Neural crest cell (in vitro differentiated cells): Measurements from ENCODE around the gene CYP19A1. TPM values are rescaled to one million over a fixed set of nuclear protein-coding genes. Genes with fewer than 3 reads are reported as not detected.

ENCODE experiments used
- DNase-seq: peaks from one replicate; pipeline ENCODE4 v3.0.0; 2021; ENCODE audit warnings: low read depth, mixed read lengths, low spot score
- H3K27ac Mint-ChIP-seq: one replicate; pipeline ENCODE4 v1.8.0; 2021; ENCODE audit warnings: mild to moderate bottlenecking, mixed read lengths; ENCODE audit not compliant: unreplicated experiment
- H3K27me3 Mint-ChIP-seq: 2 replicates; pipeline ENCODE4 v1.8.0; 2021; ENCODE audit warnings: low read depth, mild to moderate bottlenecking, mixed read lengths
- H3K36me3 Mint-ChIP-seq: 2 replicates; pipeline ENCODE4 v1.8.0; 2021; ENCODE audit warnings: low read depth, mild to moderate bottlenecking, mixed read lengths
- H3K4me1 Mint-ChIP-seq: 2 replicates; pipeline ENCODE4 v1.8.0; 2021; ENCODE audit warnings: mixed read lengths
- H3K4me3 Mint-ChIP-seq: one replicate; pipeline ENCODE4 v1.8.0; 2021; ENCODE audit warnings: mild to moderate bottlenecking, mixed read lengths
- H3K9me3 Mint-ChIP-seq: 2 replicates; pipeline ENCODE4 v1.8.0; 2021; ENCODE audit warnings: mixed read lengths
- CTCF ChIP-seq: fragments of 200-600 bp; sonication (generic); conservative IDR thresholded peaks from 2 replicates; pipeline ENCODE4 v1.5.0; 2021; ENCODE audit warnings: antibody characterized with exemption, mild to moderate bottlenecking
- total RNA-seq: library from RNA; stranded (reverse); gene quantifications from 2 replicates; pipeline ENCODE4 v1.2.1, GENCODE V29; 2021

Gene CYP19A1
- total RNA-seq, 1 donor from 2014 or later = not detected

GRCh38 chr15:51313644-51314280 is 24.6 kb downstream of the CYP19A1 start:
- H3K4me1 Mint-ChIP-seq = peaks cover 12% of the 10 kb centered on the region
- H3K27ac Mint-ChIP-seq = no peak overlapping the region
- TF ChIP-seq CTCF = no peak
- no peak overlapping the region for H3K4me3 Mint-ChIP-seq
- no peak for DNase-seq
- H3K36me3 Mint-ChIP-seq = no peaks in the 10 kb centered on the region
- H3K27me3 Mint-ChIP-seq = no peaks in the 10 kb centered on the region
- no peaks in the 10 kb centered on the region for H3K9me3 Mint-ChIP-seq

GRCh38 chr15:51313074-51313393 is 25.4 kb downstream of the CYP19A1 start:
- no peak for DNase-seq
- no peaks in the 10 kb centered on the region for H3K27me3 Mint-ChIP-seq
- TF ChIP-seq CTCF = no peak
- H3K36me3 Mint-ChIP-seq = no peaks in the 10 kb centered on the region
- peaks cover 7% of the 10 kb centered on the region for H3K4me1 Mint-ChIP-seq
- H3K27ac Mint-ChIP-seq = peak overlapping the region; percentile 75
- no peak overlapping the region for H3K4me3 Mint-ChIP-seq
- no peaks in the 10 kb centered on the region for H3K9me3 Mint-ChIP-seq

GRCh38 chr15:51312166-51313073 is 26.0 kb downstream of the CYP19A1 start:
- Mint-ChIP-seq H3K4me1 (peaks cover 7% of the 10 kb centered on the region), H3K4me3 (no peak overlapping the region), H3K27ac (peak overlapping the region; percentile 75), H3K27me3 (no peaks in the 10 kb centered on the region), H3K9me3 (no peaks in the 10 kb centered on the region), H3K36me3 (no peaks in the 10 kb centered on the region)
- DNase-seq = no peak
- no peak for TF ChIP-seq CTCF

- TF ChIP-seq CTCF = no peak
- no peak overlapping the region for H3K4me3 Mint-ChIP-seq
- no peaks in the 10 kb centered on the region for H3K36me3 Mint-ChIP-seq
- no peak overlapping the region for H3K27ac Mint-ChIP-seq
- DNase-seq = no peak
- peaks cover 3% of the 10 kb centered on the region for H3K27me3 Mint-ChIP-seq
- H3K4me1 Mint-ChIP-seq = peaks cover 7% of the 10 kb centered on the region
- H3K9me3 Mint-ChIP-seq = no peaks in the 10 kb centered on the region
These were observed 26.9 kb downstream of the CYP19A1 start for GRCh38 chr15:51311510-51311909.

GRCh38 chr15:51310064-51310463 is 28.3 kb downstream of the CYP19A1 start:
- Mint-ChIP-seq H3K27me3 (peaks cover 3% of the 10 kb centered on the region), H3K4me3 (no peak overlapping the region), H3K27ac (no peak overlapping the region), H3K36me3 (no peaks in the 10 kb centered on the region), H3K4me1 (peaks cover 7% of the 10 kb centered on the region), H3K9me3 (no peaks in the 10 kb centered on the region)
- DNase-seq = no peak
- no peak for TF ChIP-seq CTCF
